GM18511 (cell line): ENCODE data around the gene TXNRD1.
A peak's percentile ranks its signal among the peaks of the same experiment; 100 is the strongest.

Experiments
- ATAC-seq: cut with Tn5 transposase; IDR thresholded peaks from one replicate; pipeline ENCODE4 v1.9.1; 2021; ENCODE audit warnings: mild to moderate bottlenecking, moderate library complexity; ENCODE audit not compliant: unreplicated experiment

The TXNRD1 gene

DNA sequence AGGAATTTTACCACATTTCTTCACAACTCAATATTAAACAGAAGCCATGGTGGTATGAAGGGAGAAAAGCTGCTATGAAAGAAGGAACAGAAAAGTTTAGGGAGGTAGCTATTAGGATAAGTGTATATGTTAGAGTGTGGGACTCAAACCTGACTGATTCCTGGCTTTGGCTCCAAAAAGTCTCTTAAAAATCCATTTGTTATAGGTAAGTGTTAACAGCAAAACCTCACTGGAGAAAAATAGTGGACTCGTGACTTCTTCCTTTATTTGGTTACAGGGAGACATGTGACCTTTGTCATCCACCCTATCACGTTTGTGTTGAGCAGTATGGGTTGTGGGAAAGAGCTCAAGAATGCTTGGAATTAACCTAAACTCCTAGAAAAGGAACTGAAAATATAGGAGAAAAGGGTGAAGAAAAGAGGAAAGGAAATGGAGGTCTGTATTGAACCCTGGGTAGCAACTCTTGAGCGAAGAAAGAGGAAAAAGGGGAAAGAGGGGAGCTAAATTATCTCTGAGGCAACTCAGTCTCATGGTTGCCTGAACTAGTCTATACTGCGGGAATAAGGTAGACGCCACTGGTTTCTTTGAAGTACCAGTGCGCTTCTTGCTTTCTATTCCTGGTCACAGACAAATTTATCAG is 84.4 kb downstream of the TXNRD1 start:
- ATAC-seq: no peak

DNA sequence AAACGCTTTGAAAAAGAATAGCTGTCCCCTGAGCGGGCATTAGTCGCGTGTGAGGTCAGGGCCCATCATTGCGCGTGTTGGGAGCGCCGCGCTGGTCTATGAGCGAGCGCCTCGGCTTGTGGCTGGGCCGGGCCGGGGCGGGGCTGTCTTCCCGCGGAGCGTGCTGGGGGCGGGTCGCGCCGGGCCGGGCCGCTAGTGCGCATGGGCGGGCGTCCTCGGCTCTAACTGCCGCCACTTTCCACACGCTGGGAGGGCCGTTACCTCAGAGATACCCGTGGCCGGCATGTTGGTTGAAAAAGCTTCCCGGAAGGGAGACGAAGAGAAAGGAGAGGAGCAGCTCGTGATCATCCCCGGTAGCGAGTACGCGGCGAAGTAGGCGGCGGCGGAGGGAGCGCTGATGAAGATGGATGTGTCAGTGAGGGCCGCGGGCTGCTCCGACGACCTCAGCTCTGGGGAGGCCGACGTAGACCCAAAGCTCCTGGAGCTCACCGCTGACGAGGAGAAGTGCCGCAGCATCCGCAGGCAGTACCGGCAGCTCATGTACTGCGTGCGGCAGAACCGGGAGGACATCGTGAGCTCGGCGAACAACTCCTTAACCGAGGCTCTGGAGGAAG is 88.1 kb downstream of the TXNRD1 start, which contains the start of gene EID3:
Gene EID3, plus strand, starts transcription at position 202 of the 614 bp plus-strand sequence. Its CDS starts 196 bp downstream, at position 398.
- peak; percentile 93 for ATAC-seq

GRCh38 chr12:104304261-104305009 is 88.9 kb downstream of the TXNRD1 start:
- ATAC-seq: no peak

- ATAC-seq: no peak
Measured at GRCh38 chr12:104305349-104305748, 89.8 kb downstream of the TXNRD1 start.

- no peak for ATAC-seq
Measured at GRCh38 chr12:104306376-104306775, 90.8 kb downstream of the TXNRD1 start.

- no peak for ATAC-seq
Measured at GRCh38 chr12:104306943-104307654, 91.5 kb downstream of the TXNRD1 start.

DNA sequence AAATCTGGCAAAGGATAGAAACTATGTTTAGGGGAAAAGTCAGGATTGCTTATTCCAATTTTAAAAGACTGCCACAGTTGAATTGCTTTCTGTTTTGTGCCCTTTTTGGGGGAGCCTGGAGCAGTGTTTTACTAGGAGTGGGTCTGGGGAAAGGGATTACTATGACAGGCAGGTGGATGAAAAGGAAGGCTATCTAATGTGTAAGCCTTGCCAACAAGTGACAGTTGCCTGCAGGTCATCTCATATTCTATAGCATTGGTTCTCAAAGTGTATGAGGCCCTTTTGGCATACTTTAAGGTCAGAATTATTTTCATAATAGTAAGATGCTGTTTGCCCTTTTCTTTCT is 92.0 kb downstream of the TXNRD1 start:
- no peak for ATAC-seq

- ATAC-seq: no peak
Measured at GRCh38 chr12:104309446-104309993, 93.9 kb downstream of the TXNRD1 start.

GRCh38 chr12:104310751-104311633 is 95.4 kb downstream of the TXNRD1 start:
- no peak for ATAC-seq

DNA sequence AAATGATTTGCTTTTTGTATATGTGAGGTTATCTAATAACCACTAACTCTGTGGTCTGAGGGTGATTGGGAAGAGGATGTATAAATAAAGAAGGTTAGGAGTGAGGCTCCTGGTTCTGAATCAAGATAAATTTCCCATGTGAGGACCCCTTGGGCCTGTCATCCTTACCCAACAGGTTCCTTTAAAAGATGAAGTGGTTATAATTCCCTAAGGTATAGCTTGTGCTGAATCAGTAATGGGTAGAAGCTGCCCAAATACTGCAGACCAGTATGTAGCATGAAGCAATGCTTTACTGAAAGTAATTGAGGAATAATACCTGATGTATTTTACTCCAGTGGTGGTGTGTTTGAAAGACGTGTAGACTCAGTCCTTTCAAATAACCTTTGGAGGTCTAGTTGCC is 96.6 kb downstream of the TXNRD1 start:
- no peak for ATAC-seq

DNA sequence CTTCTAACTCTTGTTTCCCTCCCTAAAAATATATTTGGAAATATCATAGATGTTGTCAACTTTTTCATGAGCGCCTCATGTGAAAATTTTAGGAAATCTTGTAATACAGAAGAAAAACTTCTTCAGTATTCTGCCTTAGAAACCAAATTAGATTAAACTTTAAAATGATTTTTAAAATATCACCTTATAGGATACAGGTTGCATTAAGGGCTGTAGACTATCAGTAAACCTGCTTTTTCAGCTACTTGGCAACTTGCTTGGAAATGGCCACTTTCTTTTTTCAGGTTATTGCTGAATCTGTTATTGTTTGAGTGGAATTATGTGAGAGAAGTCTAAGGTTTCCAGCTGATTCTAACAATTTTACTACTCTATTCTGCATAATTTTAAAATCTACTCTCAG is 97.1 kb downstream of the TXNRD1 start:
- no peak for ATAC-seq

DNA sequence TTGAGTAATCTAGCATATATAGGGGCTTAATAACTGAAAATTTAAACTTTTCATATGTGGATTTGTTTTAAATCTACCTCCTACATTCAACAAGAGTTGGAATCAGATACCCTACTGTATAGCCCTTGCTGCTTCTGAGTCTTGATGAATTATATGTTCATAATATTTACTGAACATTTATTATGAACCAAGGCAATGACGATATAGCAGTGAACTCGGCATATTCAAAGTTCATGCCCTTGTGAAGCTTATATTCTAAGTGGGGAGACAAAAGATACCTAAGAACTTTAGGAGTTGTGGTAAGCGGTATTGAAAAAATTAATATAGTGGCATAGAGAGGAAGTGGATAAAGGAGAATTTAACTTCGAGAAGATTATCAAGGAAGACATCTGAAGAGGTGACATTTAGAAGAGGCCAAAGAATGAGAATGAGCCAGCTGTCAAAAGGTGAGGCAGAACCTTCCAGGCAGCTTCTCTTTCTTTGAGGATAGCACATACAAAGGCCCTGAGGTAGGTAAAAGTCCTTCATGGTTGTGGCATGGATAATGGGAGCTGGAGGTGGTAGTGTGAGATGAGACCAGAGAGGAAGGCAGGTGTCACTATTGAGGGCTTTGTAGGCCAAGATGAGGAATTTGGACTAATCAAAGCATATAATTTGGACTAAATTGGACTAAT is 98.1 kb downstream of the TXNRD1 start:
- ATAC-seq: no peak

GRCh38 chr12:104314242-104314614 is 98.6 kb downstream of the TXNRD1 start:
- ATAC-seq: no peak

DNA sequence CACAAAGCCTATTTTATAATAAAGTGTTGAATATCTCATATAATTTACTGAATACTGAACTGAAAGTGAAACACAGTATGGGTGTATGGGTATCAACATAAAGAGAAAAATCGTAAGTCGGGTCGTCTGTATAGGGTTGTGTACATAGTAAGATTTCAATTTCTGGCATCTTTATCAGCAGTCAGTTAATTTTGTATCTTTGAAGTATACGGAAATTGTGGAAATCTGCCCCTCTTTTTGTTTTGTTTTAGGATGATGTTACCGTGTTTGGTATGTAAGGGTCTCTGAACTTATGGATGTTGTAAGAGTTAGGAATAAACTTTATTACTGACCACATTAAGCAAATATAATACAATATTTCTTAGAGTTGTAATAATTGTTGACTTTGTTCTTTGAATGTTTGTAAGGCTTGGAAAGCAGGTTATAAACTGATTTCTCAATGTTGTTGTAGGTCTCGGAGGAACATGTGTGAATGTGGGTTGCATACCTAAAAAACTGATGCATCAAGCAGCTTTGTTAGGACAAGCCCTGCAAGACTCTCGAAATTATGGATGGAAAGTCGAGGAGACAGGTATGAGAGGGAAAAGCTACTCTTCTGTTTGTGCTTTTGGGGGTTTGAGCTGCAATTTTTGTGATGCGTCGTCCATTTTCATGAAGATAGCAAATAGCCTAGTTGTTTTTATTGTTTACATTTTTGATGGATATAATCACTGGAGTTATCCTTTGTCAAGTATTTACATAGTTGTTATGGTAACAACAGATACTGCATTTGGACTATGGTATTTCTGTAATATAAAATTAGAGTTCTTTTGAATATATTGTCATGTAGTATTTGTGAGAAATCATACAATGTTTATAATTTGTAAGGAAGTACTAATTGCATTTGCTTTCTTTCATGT is 100.0 kb downstream of the TXNRD1 start:
- no peak for ATAC-seq

GRCh38 chr12:104316936-104317335 is 101.4 kb downstream of the TXNRD1 start:
- ATAC-seq: no peak

- no peak for ATAC-seq
Measured at GRCh38 chr12:104317538-104318210, 102.1 kb downstream of the TXNRD1 start.

DNA sequence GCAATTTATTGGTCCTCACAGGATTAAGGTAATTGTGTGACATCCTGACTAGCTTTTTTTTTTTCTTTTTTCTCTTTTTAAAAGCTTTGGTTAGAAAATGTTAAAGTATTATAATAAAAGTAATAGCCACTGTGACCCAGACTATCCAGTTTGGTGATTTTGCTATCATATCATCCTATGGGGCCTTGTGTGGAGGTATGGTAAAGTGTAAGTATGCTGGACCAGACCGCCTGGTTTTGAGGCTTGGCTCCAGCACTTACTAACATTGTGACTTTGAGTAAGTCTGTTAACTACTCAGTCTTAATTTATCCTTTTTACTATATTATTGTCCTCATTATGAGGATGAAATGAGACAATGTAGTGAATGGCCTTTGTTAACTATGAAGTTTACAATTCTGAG is 103.4 kb downstream of the TXNRD1 start:
- ATAC-seq: no peak
